ENCODE data around the gene TMIE.
"Not testable (repeated sequence)": the region's sequence is repeated elsewhere in the genome, so short reads cannot be mapped to it uniquely, and the experiment has no call there.

Gene TMIE

DNA sequence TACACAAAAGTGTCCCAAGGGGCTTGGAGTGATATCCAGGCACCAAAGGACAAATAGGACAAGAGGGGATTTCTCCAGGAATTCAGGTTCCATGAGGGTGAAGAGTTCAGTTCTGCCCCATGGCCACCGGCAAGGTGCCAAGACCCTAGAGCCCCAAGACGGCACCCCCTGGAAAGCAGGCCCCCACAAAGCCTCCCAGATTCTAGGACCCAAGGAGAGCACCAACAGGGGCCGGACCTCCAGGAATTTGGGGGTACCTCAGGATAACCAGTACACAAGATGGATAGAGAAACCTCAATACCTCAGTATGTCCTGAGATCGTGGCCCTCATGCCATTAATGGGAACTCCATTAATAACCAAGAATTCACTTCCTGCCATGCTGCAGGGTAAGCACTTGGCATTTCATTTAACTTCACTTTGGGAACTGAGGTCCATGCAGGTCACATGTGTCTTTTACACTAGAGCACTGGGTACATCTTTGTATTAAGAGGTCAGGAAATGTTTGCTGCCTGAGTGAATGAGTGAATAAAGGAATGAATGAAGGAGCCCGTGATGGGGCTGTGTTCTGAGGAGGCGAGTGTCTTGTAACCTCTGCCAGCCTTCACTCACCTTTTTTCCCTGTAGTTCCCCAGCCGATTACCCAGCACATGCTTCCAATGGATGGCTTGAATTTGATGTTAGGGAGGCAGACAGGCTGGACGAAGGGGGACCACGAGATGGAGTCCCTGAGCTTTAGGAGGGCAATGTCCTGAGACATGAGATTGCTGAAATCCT lies 32.0 kb downstream of the TMIE start:
- H3K4me1 ChIP-seq (ENCODE audit: control insufficient read depth, insufficient read depth, low read length, unreplicated experiment), result no peaks in the 10 kb centered on the region
- H2AFZ ChIP-seq (ENCODE audit: low read length, unreplicated experiment), result no peak overlapping the region
- H3K27ac ChIP-seq (ENCODE audit: low read depth, low read length), result no peak overlapping the region
- no peaks in the 10 kb centered on the region for H3K79me2 ChIP-seq (ENCODE audit: control insufficient read depth, insufficient read depth, low read length, unreplicated experiment)
- H3K4me3 ChIP-seq (ENCODE audit: low read depth, low read length), result no peak overlapping the region
- H3K27me3 ChIP-seq (ENCODE audit: insufficient read depth, low read length), result peaks cover 44% of the 10 kb centered on the region
- no peaks in the 10 kb centered on the region for H3K36me3 ChIP-seq (ENCODE audit: insufficient read depth, low read length)

DNA sequence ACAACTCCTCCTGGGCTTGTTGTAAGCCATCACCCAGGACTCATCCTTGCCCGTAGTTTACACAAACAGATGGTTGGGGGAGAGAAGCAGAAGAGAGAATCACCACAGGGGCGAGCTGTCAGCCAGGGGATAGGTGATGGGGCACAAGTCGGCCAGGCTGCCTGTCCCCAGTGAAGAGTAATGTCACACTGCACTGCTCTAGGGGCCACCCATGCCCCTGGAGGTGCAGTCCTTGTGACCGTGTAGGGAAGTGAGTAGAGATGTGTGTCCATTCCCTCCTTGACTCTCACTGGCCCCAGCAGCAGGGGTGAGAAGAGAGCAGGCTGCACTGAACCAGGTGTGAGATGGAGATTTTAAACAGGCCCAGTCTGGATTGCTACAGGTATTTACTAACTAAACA lies 33.6 kb downstream of the TMIE start:
- no peak overlapping the region for H3K4me3 ChIP-seq (ENCODE audit: low read depth, low read length)
- H3K79me2 ChIP-seq (ENCODE audit: control insufficient read depth, insufficient read depth, low read length, unreplicated experiment), result no peaks in the 10 kb centered on the region
- H3K27ac ChIP-seq (ENCODE audit: low read depth, low read length), result no peak overlapping the region
- H3K4me1 ChIP-seq (ENCODE audit: control insufficient read depth, insufficient read depth, low read length, unreplicated experiment), result no peaks in the 10 kb centered on the region
- H3K36me3 ChIP-seq (ENCODE audit: insufficient read depth, low read length), result no peaks in the 10 kb centered on the region
- H2AFZ ChIP-seq (ENCODE audit: low read length, unreplicated experiment), result no peak overlapping the region
- H3K27me3 ChIP-seq (ENCODE audit: insufficient read depth, low read length), result peaks cover 35% of the 10 kb centered on the region

DNA sequence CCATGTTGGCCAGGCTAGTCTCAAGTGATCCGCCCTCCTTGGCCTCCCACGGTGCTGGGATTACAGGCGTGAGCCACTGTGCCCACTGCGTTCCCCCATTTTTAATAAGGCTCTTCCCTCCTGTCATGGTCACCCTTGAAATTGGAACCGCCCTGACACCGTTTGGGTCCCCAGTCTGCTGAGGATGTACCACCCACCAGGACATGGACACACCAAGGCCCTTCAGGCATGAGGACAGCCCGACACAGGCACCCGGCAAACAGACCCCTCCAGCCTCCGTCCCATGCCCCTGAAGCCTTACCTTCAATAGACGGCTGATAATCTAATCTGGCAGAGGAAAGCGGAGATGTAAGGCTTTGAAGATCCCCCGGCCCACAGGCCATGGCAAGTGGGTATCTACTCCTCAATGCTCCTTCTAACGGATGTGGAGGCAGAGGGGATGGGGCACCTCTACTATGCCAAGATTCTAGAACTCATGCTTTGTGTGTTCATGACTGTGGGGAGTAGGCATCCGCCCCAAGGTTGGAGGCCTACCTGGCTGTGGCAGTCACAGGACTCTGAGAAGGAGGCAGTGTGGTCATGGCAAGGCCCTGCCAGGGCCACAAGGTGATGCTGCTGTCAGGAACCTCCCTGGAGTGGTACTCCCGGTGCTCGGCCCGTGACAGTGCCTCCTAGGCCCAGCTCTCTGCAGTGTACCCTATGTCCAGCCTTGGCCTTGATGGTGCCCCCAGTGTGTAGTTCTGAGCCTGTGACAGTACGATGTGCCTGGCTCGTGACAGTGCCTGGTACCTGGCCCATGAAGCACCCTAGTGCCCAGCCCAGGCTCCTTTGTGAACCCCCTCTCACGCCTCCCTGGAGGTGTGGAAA lies 35.0 kb downstream of the TMIE start:
- no peaks in the 10 kb centered on the region for H3K4me1 ChIP-seq (ENCODE audit: control insufficient read depth, insufficient read depth, low read length, unreplicated experiment)
- H3K79me2 ChIP-seq (ENCODE audit: control insufficient read depth, insufficient read depth, low read length, unreplicated experiment), result no peaks in the 10 kb centered on the region
- H3K27ac ChIP-seq (ENCODE audit: low read depth, low read length), result no peak overlapping the region
- H2AFZ ChIP-seq (ENCODE audit: low read length, unreplicated experiment), result no peak overlapping the region
- no peaks in the 10 kb centered on the region for H3K36me3 ChIP-seq (ENCODE audit: insufficient read depth, low read length)
- no peak overlapping the region for H3K4me3 ChIP-seq (ENCODE audit: low read depth, low read length)
- H3K27me3 ChIP-seq (ENCODE audit: insufficient read depth, low read length), result peaks cover 30% of the 10 kb centered on the region

DNA sequence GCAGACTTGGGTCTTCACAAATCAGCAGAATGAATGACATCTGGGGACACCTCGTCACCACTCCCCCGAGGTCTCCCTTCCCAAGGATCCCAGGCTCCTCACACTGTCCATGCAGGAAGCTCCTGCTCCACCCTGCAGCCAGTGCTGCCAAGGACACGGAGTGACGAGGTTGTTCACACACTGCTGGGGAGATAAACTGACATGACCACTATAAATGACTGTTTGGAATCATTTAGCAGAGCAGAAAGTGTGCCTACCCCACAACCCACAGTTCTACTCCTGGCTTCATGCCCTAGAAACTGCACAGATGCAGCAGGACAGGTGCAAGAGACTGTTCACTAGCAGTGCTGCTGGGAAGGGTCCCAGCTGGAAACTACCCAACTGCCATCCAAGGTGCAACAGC lies 36.1 kb downstream of the TMIE start:
- Histone ChIP-seq H3K79me2 (ENCODE audit: control insufficient read depth, insufficient read depth, low read length, unreplicated experiment) (no peaks in the 10 kb centered on the region), H3K27me3 (ENCODE audit: insufficient read depth, low read length) (peaks cover 29% of the 10 kb centered on the region), H2AFZ (ENCODE audit: low read length, unreplicated experiment) (no peak overlapping the region), H3K4me1 (ENCODE audit: control insufficient read depth, insufficient read depth, low read length, unreplicated experiment) (no peaks in the 10 kb centered on the region), H3K27ac (ENCODE audit: low read depth, low read length) (no peak overlapping the region), H3K4me3 (ENCODE audit: low read depth, low read length) (no peak overlapping the region), H3K36me3 (ENCODE audit: insufficient read depth, low read length) (no peaks in the 10 kb centered on the region)

DNA sequence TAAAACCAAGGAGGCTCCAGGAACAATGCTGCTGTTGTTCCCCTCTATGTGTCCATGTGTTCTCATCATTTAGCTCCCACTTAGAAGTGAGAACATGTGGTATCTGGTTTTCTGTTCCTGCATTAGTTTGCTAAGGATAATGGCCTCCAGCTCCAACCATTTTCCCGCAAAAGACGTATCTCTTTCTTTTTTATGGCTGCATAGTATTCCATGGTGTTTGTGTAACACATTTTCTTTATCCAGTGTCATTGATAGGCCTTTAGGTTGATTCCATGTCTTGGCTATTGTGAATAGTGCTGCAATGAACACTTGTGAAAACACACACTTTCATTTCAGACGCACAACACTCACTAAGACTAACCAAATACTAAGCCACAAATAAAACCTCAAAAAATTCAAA lies 38.4 kb downstream of the TMIE start:
- not testable (repeated sequence) for H3K4me3 ChIP-seq (ENCODE audit: low read depth, low read length); H3K36me3 ChIP-seq (ENCODE audit: insufficient read depth, low read length); H2AFZ ChIP-seq (ENCODE audit: low read length, unreplicated experiment); H3K4me1 ChIP-seq (ENCODE audit: control insufficient read depth, insufficient read depth, low read length, unreplicated experiment); H3K27ac ChIP-seq (ENCODE audit: low read depth, low read length); H3K79me2 ChIP-seq (ENCODE audit: control insufficient read depth, insufficient read depth, low read length, unreplicated experiment)
- H3K27me3 ChIP-seq (ENCODE audit: insufficient read depth, low read length), result peaks cover 25% of the 10 kb centered on the region

DNA sequence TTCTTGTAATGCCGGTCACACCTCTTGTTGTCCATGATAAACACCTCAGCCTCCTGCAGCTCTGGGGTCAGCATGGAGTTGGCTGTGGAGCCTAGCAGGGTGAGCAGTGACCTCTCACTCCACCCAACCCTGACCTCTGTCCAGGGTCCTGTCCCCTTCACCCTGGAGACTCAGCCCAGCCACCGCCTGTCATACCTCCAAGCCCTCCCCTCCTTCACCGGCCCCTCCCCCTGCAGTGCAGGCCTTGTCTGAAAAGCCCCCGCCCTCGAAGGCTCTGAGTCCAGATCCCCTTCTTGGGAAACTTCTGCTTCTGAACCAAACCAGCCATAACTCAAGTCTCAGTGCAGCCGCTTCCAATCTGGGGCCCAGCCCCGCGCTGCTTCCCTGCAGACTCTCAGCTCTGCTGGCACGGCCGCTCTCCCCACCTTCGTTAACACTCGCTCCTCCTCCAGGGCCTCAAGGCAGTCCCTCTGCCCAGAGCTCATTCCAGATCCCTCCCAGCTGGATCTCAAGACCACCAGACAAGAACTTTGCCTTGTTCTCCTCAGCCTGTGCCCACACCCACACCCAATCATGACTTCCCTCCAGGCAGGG lies 41.9 kb downstream of the TMIE start:
- H3K4me3 ChIP-seq (ENCODE audit: low read depth, low read length), result no peak overlapping the region
- no peak overlapping the region for H3K27ac ChIP-seq (ENCODE audit: low read depth, low read length)
- peaks cover 22% of the 10 kb centered on the region for H3K27me3 ChIP-seq (ENCODE audit: insufficient read depth, low read length)
- H3K79me2 ChIP-seq (ENCODE audit: control insufficient read depth, insufficient read depth, low read length, unreplicated experiment), result no peaks in the 10 kb centered on the region
- H3K4me1 ChIP-seq (ENCODE audit: control insufficient read depth, insufficient read depth, low read length, unreplicated experiment), result no peaks in the 10 kb centered on the region
- H2AFZ ChIP-seq (ENCODE audit: low read length, unreplicated experiment), result no peak overlapping the region
- no peaks in the 10 kb centered on the region for H3K36me3 ChIP-seq (ENCODE audit: insufficient read depth, low read length)

DNA sequence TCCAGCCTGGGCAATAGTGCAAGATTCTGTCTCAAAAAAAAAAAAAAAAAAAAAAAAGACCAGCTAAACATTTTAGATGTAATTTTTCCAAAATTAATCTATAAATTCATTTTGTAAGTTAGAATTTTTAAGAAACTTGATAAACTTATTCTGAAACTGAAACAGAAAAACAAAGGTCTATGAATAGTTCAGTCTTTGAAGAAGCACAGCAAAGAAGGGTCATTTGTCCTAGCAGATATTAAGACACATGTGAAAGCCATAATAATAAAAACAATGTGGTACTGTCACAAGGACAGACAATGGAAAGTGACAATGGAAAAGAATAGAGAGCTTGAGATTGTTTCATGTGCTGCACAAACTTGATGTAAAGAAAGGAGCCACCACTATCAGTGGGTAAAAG lies 45.5 kb downstream of the TMIE start:
- Histone ChIP-seq H3K4me3 (ENCODE audit: low read depth, low read length) (no peak overlapping the region), H3K36me3 (ENCODE audit: insufficient read depth, low read length) (no peaks in the 10 kb centered on the region), H3K79me2 (ENCODE audit: control insufficient read depth, insufficient read depth, low read length, unreplicated experiment) (no peaks in the 10 kb centered on the region), H3K27me3 (ENCODE audit: insufficient read depth, low read length) (peaks cover 28% of the 10 kb centered on the region), H3K27ac (ENCODE audit: low read depth, low read length) (no peak overlapping the region), H2AFZ (ENCODE audit: low read length, unreplicated experiment) (no peak overlapping the region), H3K4me1 (ENCODE audit: control insufficient read depth, insufficient read depth, low read length, unreplicated experiment) (no peaks in the 10 kb centered on the region)

DNA sequence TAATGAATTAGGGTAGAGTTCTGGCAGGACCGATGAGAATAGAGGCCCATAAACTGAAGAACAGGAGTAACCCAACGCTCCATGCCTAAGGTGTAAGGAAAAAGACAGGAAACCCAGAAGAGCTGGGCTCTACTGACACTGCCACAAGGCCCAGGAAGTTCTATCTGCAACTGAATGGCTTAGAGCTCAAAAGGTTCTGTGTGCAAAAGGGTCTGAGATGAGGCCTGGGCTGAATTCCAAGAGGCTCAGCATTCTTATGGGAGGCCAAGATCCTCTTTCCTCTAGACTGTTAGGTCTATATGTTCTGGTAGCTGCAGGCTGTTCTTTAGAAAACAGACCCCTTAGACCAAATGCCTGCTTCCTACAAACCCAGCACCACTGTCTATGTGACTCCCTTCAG lies 47.0 kb downstream of the TMIE start:
- no peaks in the 10 kb centered on the region for H3K36me3 ChIP-seq (ENCODE audit: insufficient read depth, low read length)
- no peak overlapping the region for H2AFZ ChIP-seq (ENCODE audit: low read length, unreplicated experiment)
- H3K79me2 ChIP-seq (ENCODE audit: control insufficient read depth, insufficient read depth, low read length, unreplicated experiment), result no peaks in the 10 kb centered on the region
- peaks cover 28% of the 10 kb centered on the region for H3K27me3 ChIP-seq (ENCODE audit: insufficient read depth, low read length)
- H3K4me1 ChIP-seq (ENCODE audit: control insufficient read depth, insufficient read depth, low read length, unreplicated experiment), result no peaks in the 10 kb centered on the region
- H3K27ac ChIP-seq (ENCODE audit: low read depth, low read length), result no peak overlapping the region
- H3K4me3 ChIP-seq (ENCODE audit: low read depth, low read length), result no peak overlapping the region

DNA sequence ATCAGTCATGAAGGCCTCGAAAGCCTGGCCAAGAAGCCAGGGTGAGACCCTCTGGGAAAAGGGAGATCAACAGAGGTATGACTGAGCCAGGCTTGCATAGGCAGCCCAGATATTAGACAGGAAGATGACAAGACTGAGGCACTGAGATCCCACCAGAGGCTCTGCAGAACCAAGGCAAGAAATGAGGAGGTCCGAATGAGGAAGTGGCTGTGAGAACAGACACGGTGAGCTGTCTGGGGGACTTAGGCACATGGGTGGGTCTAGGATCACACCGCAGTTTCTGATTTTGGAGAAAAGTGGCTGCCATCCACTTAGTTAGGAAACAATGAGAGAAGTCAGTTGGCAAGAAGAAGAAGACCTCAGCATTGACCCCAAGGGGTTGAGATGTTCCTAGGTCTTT lies 47.9 kb downstream of the TMIE start:
- Histone ChIP-seq H3K36me3 (ENCODE audit: insufficient read depth, low read length) (no peaks in the 10 kb centered on the region), H3K27ac (ENCODE audit: low read depth, low read length) (no peak overlapping the region), H3K4me1 (ENCODE audit: control insufficient read depth, insufficient read depth, low read length, unreplicated experiment) (no peaks in the 10 kb centered on the region), H3K79me2 (ENCODE audit: control insufficient read depth, insufficient read depth, low read length, unreplicated experiment) (no peaks in the 10 kb centered on the region), H3K27me3 (ENCODE audit: insufficient read depth, low read length) (peaks cover 28% of the 10 kb centered on the region), H2AFZ (ENCODE audit: low read length, unreplicated experiment) (no peak overlapping the region), H3K4me3 (ENCODE audit: low read depth, low read length) (no peak overlapping the region)

DNA sequence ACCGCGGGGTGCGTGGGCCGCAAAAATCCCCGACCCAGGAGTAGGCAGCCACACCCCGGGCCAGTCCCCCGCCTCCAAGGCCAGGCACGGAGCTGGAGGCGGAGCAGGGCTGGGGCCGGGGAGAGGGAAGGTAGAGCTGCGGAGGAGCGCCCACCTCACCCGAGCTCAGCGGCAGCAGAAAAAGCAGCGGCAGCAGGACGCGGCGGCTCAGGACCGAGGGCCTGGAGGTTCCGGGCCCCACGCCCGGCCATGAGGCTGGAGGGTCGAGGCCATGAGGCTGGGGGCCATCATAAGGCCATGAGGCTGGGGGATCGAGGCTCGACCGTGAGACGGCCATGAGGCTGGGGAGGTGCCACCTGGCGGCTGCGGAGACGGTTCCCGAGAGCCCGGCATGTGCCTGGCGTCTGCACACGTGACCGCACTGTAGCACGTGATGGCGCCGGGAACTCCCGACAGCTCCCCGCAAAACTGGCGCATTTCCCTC lies 49.4 kb downstream of the TMIE start:
- no peak overlapping the region for H2AFZ ChIP-seq (ENCODE audit: low read length, unreplicated experiment)
- no peak overlapping the region for H3K27ac ChIP-seq (ENCODE audit: low read depth, low read length)
- H3K36me3 ChIP-seq (ENCODE audit: insufficient read depth, low read length), result no peaks in the 10 kb centered on the region
- no peak overlapping the region for H3K4me3 ChIP-seq (ENCODE audit: low read depth, low read length)
- H3K27me3 ChIP-seq (ENCODE audit: insufficient read depth, low read length), result peaks cover 24% of the 10 kb centered on the region
- no peaks in the 10 kb centered on the region for H3K4me1 ChIP-seq (ENCODE audit: control insufficient read depth, insufficient read depth, low read length, unreplicated experiment)
- no peaks in the 10 kb centered on the region for H3K79me2 ChIP-seq (ENCODE audit: control insufficient read depth, insufficient read depth, low read length, unreplicated experiment)
